NT2/D1 (cell line): ENCODE measurements around the gene FGF18.

Source experiments
- SUZ12 ChIP-seq: IDR thresholded peaks from 2 replicates; pipeline ENCODE4 v1.6.1; 2011; ENCODE audit not compliant: insufficient read length, insufficient read depth; ENCODE audit errors: extremely low read depth
- YY1 ChIP-seq: IDR thresholded peaks from 2 replicates; pipeline ENCODE4 v1.6.1; 2011; ENCODE audit not compliant: insufficient read length, insufficient read depth
- ZNF274 ChIP-seq: IDR thresholded peaks from 2 replicates; pipeline ENCODE4 v1.6.1; 2011; ENCODE audit warnings: mild to moderate bottlenecking, low read depth, low read length

GRCh38 chr5:171435908-171436307, 16.5 kb downstream of the FGF18 start:
- TF ChIP-seq ZNF274 (no peak), YY1 (no peak), SUZ12 (no peak)
